C4-2B (cell line): ENCODE data around the gene ADAMTS16.

Experiments used
- CTCF ChIP-seq: fragments of 450-650 bp; conservative IDR thresholded peaks from 2 replicates; pipeline ENCODE4 v1.5.1; 2017; ENCODE audit warnings: mild to moderate bottlenecking
- ZFX ChIP-seq: fragments of 450-650 bp; IDR thresholded peaks from 2 replicates; pipeline ENCODE4 v1.6.1; 2017

- TF ChIP-seq CTCF: no peak
- no peak for TF ChIP-seq ZFX
Observed at GRCh38 chr5:5332287-5332686, 192.2 kb downstream of the ADAMTS16 start.
